Measurements from ENCODE around the gene AGAP3. TPM values are rescaled to one million over a fixed set of nuclear protein-coding genes. Genes with fewer than 3 reads are reported as not detected.

Gene AGAP3
- polyA plus RNA-seq, 1 of the 3 experiments (the other 2 are of a cell fraction) = 126 TPM

DNA sequence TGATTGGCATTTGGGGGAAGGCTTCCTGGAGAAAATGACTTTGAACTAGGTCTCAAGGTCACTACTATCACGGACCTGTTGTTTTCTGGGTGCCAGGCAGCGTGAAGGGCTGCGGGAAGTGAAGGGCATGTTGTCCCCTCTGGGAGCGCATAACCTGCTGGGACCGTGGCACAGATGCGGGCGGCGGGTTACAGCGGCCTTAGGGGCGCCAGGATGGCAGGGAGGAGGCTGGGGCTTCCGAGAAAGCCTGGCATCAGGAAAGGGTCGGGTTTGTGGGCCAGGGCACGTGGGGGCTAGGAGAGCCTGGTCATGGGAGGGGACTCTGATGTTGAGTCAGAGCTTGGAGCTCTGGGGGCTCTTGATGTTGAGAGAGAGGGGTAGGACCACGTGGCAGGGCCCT lies 20.8 kb upstream of the AGAP3 start:
- H3K4me3 ChIP-seq (ENCODE audit: low read depth in 2 of 2, low read length in 1 of 2) = no peak overlapping the region
- peaks cover 39% of the 10 kb centered on the region for H4K20me1 ChIP-seq (ENCODE audit: insufficient read depth)
- TF ChIP-seq RXRA (IDR thresholded peaks at IDR 0.05; ENCODE audit: borderline replicate concordance, low read depth) = no peak
- TF ChIP-seq RFX5 (IDR thresholded peaks at IDR 0.05; ENCODE audit: low read length) = no peak
- TF ChIP-seq, protein P1, sequence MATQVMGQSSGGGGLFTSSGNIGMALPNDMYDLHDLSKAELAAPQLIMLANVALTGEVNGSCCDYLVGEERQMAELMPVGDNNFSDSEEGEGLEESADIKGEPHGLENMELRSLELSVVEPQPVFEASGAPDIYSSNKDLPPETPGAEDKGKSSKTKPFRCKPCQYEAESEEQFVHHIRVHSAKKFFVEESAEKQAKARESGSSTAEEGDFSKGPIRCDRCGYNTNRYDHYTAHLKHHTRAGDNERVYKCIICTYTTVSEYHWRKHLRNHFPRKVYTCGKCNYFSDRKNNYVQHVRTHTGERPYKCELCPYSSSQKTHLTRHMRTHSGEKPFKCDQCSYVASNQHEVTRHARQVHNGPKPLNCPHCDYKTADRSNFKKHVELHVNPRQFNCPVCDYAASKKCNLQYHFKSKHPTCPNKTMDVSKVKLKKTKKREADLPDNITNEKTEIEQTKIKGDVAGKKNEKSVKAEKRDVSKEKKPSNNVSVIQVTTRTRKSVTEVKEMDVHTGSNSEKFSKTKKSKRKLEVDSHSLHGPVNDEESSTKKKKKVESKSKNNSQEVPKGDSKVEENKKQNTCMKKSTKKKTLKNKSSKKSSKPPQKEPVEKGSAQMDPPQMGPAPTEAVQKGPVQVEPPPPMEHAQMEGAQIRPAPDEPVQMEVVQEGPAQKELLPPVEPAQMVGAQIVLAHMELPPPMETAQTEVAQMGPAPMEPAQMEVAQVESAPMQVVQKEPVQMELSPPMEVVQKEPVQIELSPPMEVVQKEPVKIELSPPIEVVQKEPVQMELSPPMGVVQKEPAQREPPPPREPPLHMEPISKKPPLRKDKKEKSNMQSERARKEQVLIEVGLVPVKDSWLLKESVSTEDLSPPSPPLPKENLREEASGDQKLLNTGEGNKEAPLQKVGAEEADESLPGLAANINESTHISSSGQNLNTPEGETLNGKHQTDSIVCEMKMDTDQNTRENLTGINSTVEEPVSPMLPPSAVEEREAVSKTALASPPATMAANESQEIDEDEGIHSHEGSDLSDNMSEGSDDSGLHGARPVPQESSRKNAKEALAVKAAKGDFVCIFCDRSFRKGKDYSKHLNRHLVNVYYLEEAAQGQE (IDR thresholded peaks at IDR 0.05; ENCODE audit: low read depth, low read length) = no peak
- TF ChIP-seq EZH2phosphoT487 (IDR thresholded peaks at IDR 0.05; ENCODE audit: borderline replicate concordance, low read depth) = no peak
- TF ChIP-seq GABPA (IDR thresholded peaks at IDR 0.05; ENCODE audit: low read depth) = no peak
- no peak for TF ChIP-seq RCOR1 (IDR thresholded peaks at IDR 0.05; ENCODE audit: low read length)
- no peak for TF ChIP-seq CHD2 (IDR thresholded peaks at IDR 0.05; ENCODE audit: low read length, partially characterized antibody)
- no peak for TF ChIP-seq ELF1 (IDR thresholded peaks at IDR 0.05)
- no peak overlapping the region for H3K27ac ChIP-seq (ENCODE audit: low read depth in 2 of 2, low read length in 1 of 2)
- DNase-seq = no peak
- 95% methylated on average over 14 of the region's 14 CpGs for WGBS (ENCODE audit: low lambda C conversion rate)
- H3K79me2 ChIP-seq (ENCODE audit: insufficient read depth) = peaks cover 65% of the 10 kb centered on the region
- peaks cover 14 to 19% of the 10 kb centered on the region in 2 experiments; a peak in 3 of 4 replicates for H3K4me1 ChIP-seq (ENCODE audit: control insufficient read depth in 1 of 2, insufficient read depth in 2 of 2, low read depth in 1 of 2, low read length in 1 of 2)
- H2AFZ ChIP-seq (ENCODE audit: low read depth) = no peak overlapping the region
- no peaks in the 10 kb centered on the region for H3K9me2 ChIP-seq
- H3K9me3 ChIP-seq = no peaks in the 10 kb centered on the region
- no peak overlapping the region for H3K9ac ChIP-seq
- ChIA-PET POLR2A (interaction anchor here (0.7 kb wide), 1 partner anchor 21 kb away, joined by 3 read pairs; no protein-coding TSS in a partner anchor), CTCF (interaction anchor here (1.0 to 12.2 kb wide), 5 partner anchors 22 to 102 kb away, joined by 3 to 126 read pairs (median 4); no protein-coding TSS in a partner anchor)
- no peaks in the 10 kb centered on the region for H3K27me3 ChIP-seq (ENCODE audit: insufficient read depth)
- peaks cover 52 to 73% of the 10 kb centered on the region in 2 experiments for H3K36me3 ChIP-seq (replicated peaks in 1 of 2; ENCODE audit: control insufficient read depth in 1 of 2, insufficient read depth in 2 of 2, low read length in 1 of 2)
- H3K4me2 ChIP-seq = no peak overlapping the region
- no peaks in the 10 kb centered on the region for H3F3A ChIP-seq (replicated peaks; ENCODE audit: insufficient read depth)

DNA sequence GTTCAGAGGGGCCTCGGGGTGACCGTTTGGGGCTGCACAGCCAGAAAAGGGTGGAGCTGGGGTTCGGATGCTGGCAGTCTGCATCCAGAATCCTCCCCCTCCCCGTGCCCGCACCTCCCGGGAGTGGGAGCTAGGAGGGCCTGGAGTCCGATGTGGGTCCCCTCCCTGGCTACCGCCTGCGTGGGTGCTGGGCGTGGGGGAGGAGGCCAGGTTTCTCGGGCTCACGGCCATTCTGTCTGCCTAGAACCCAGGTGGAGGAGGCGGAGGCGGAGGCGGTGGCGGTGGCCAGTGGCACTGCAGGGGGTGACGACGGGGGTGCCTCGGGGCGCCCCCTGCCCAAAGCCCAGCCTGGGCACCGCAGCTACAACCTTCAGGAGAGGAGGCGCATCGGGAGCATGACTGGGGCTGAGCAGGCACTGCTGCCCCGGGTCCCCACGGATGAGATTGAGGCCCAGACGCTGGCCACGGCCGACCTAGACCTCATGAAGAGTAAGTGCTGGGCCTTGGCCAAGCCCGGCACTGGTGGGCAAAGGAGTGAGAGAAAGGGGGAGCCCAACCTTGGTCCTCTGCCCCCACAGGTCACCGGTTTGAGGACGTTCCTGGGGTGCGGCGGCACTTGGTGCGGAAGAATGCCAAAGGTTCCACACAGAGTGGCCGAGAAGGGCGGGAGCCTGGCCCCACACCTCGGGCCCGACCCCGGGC lies 19.9 kb upstream of the AGAP3 start:
- Histone ChIP-seq H3K27me3 (ENCODE audit: insufficient read depth) (no peaks in the 10 kb centered on the region), H3K4me3 (ENCODE audit: low read depth in 2 of 2, low read length in 1 of 2) (no peak overlapping the region), H3K36me3 (replicated peaks in 1 of 2; ENCODE audit: control insufficient read depth in 1 of 2, insufficient read depth in 2 of 2, low read length in 1 of 2) (peaks cover 57 to 82% of the 10 kb centered on the region in 2 experiments), H3K79me2 (ENCODE audit: insufficient read depth) (peaks cover 56% of the 10 kb centered on the region), H4K20me1 (ENCODE audit: insufficient read depth) (peaks cover 30% of the 10 kb centered on the region), H3K4me1 (ENCODE audit: control insufficient read depth in 1 of 2, insufficient read depth in 2 of 2, low read depth in 1 of 2, low read length in 1 of 2) (peaks cover 6 to 10% of the 10 kb centered on the region in 2 experiments; a peak in 3 of 4 replicates), H3K9me3 (no peaks in the 10 kb centered on the region), H3K27ac (ENCODE audit: low read depth in 2 of 2, low read length in 1 of 2) (no peak overlapping the region), H3F3A (replicated peaks; ENCODE audit: insufficient read depth) (no peaks in the 10 kb centered on the region), H3K4me2 (no peak overlapping the region), H3K9me2 (no peaks in the 10 kb centered on the region), H3K9ac (no peak overlapping the region), H2AFZ (ENCODE audit: low read depth) (no peak overlapping the region)
- CTCF ChIA-PET = interaction anchor here (0.7 to 12.2 kb wide), 8 partner anchors 7 to 103 kb away, joined by 3 to 126 read pairs (median 6); partner anchors contain the start of genes CDK5 and SLC4A2
- TF ChIP-seq, protein P1 (IDR thresholded peaks at IDR 0.05; ENCODE audit: low read depth, low read length) = no peak
- no peak for DNase-seq
- POLR2A ChIA-PET = interaction anchor here (0.7 to 1.4 kb wide), 2 partner anchors 9 to 22 kb away, joined by 3 to 5 read pairs; no protein-coding TSS in a partner anchor
- 95% methylated on average over 29 of the region's 39 CpGs for whole genome bisulfite sequencing (ENCODE audit: low lambda C conversion rate)

All from SK-N-SH (cell line).